Mammary epithelial cell (primary cell): Measurements from ENCODE around the gene TAF10.

Experiments
- EZH2 ChIP-seq: IDR thresholded peaks from 2 replicates; pipeline ENCODE4 v1.6.1; 2012; ENCODE audit warnings: low read length, inconsistent platforms, borderline replicate concordance
- TF ChIP-seq, protein P1 (sequence below), 2 donors: IDR thresholded peaks in 1 of 2; conservative IDR thresholded peaks in 1 of 2; 2 replicates each; pipeline ENCODE4 v1.5.1; 2011 to 2012; ENCODE audit warnings: inconsistent platforms in 2 of 2, low read length in 2 of 2, mild to moderate bottlenecking in 2 of 2, control low read depth in 1 of 2, low read depth in 1 of 2; ENCODE audit not compliant: insufficient read depth in 1 of 2; ENCODE audit errors: extremely low read depth in 1 of 2

- TF ChIP-seq, protein P1, sequence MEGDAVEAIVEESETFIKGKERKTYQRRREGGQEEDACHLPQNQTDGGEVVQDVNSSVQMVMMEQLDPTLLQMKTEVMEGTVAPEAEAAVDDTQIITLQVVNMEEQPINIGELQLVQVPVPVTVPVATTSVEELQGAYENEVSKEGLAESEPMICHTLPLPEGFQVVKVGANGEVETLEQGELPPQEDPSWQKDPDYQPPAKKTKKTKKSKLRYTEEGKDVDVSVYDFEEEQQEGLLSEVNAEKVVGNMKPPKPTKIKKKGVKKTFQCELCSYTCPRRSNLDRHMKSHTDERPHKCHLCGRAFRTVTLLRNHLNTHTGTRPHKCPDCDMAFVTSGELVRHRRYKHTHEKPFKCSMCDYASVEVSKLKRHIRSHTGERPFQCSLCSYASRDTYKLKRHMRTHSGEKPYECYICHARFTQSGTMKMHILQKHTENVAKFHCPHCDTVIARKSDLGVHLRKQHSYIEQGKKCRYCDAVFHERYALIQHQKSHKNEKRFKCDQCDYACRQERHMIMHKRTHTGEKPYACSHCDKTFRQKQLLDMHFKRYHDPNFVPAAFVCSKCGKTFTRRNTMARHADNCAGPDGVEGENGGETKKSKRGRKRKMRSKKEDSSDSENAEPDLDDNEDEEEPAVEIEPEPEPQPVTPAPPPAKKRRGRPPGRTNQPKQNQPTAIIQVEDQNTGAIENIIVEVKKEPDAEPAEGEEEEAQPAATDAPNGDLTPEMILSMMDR (conservative IDR thresholded peaks at IDR 0.05 in 1 of 2, IDR thresholded peaks at IDR 0.05 in 1 of 2; ENCODE audit: extremely low read depth in 1 of 2, insufficient read depth in 1 of 2, low read depth in 1 of 2, low read length in 2 of 2) = no peak
- no peak for TF ChIP-seq EZH2
Observed at GRCh38 chr11:6632116-6633073, 20.4 kb upstream of the TAF10 start.
